CD1c-positive myeloid dendritic cell (primary cell): ENCODE measurements around the gene GPR161.
"Not testable (repeated sequence)": the region's sequence is repeated elsewhere in the genome, so short reads cannot be mapped to it uniquely, and the experiment has no call there.

Experiments used
- DNase-seq: peaks from one replicate; pipeline ENCODE4 v3.0.0-alpha.2; 2016; ENCODE audit errors: extremely low spot score

Gene GPR161, protein sequence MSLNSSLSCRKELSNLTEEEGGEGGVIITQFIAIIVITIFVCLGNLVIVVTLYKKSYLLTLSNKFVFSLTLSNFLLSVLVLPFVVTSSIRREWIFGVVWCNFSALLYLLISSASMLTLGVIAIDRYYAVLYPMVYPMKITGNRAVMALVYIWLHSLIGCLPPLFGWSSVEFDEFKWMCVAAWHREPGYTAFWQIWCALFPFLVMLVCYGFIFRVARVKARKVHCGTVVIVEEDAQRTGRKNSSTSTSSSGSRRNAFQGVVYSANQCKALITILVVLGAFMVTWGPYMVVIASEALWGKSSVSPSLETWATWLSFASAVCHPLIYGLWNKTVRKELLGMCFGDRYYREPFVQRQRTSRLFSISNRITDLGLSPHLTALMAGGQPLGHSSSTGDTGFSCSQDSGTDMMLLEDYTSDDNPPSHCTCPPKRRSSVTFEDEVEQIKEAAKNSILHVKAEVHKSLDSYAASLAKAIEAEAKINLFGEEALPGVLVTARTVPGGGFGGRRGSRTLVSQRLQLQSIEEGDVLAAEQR

DNA sequence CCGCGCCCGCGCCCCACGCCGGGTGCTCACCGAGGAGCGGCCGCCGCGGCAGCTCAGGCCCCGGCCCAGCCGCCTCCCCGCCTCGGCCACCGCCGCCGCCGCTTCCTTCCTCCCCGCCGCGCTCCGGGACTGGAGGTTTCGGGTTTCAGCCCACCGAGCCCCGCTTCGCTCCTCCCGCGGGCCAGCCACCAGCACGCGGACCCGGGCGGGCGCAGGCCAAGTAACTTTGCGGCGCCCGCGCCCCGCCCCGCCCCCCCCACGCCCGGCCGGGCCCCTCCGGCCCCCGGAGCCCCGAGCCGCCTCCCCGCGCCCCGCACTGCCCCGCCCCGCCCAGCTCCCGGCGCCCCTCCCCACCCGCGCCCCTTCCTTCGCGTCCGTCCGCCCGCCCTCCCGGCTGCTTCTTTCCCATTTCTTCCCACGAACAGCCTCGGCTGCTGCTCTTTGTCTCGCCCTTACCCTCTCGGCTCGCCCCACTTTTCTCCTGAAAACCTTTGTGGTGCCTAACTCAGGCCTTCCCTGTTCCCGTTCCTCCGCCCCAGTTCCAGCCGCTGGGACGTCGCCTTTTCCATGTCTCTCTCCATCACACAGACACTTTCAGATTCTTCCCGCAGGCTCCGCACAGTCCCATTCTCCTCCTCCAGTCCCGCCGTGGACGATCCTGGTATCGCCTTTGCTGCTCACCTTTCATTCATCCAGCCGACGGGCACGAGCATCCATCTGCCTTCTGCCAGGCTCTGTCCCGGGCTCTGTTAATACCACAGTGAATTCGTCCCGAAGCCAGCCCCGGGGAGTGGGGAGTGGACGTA lies at the start of gene GPR161:
Gene GPR161, minus strand, starts transcription at position 222 of the 806 bp plus-strand sequence. CDS start 32,080 bp downstream, outside the sequence.
- peak; percentile 37 for DNase-seq

DNA sequence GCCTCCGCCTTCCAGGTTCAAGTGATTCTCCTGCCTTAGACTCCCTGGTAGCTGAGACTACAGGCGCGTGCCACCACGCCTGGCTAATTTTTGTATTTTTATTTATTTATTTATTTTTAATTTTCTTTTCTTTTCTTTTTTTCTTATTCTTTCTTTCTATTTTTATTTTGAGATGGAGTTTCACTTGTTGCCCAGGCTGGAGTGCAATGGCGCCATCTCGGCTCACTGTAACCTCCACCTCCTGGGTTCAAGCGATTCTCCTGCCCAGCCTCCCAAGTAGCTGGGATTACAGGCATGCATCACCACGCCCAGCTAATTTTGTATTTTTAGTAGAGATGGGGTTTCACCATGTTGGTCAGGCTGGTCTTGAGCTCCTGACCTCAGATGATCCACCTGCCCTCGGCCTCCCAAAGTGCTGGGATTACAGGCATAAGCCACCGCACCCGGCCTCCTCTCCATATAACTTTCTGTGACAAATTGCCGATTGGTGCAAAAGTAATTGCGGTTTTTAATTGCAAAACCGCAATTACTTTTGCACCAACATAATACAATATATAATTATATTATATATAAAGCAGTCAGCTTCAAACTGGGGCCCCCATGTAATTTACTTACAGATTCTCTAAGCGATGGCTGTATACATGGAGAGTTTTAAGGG lies 44.5 kb upstream of the GPR161 start:
- DNase-seq: not testable (repeated sequence)

DNA sequence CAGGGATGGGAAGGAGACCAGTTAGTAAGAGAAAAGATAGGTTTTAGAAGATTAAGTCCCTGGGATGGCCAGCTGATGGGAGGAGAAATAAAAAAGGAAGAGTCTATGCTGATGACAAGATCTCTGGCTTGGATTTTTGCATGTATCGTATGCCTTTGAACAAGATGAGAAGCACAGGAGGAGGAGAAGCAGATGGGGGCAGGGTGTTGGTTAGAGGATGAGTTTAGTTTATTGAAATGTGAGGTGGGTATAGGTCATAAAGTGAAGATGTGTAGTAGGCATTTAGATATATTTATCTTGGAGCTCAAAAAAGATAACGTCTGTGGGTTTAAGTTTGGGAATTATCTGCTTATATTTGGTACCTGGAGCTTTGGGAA lies 43.4 kb upstream of the GPR161 start:
- DNase-seq: no peak

DNA sequence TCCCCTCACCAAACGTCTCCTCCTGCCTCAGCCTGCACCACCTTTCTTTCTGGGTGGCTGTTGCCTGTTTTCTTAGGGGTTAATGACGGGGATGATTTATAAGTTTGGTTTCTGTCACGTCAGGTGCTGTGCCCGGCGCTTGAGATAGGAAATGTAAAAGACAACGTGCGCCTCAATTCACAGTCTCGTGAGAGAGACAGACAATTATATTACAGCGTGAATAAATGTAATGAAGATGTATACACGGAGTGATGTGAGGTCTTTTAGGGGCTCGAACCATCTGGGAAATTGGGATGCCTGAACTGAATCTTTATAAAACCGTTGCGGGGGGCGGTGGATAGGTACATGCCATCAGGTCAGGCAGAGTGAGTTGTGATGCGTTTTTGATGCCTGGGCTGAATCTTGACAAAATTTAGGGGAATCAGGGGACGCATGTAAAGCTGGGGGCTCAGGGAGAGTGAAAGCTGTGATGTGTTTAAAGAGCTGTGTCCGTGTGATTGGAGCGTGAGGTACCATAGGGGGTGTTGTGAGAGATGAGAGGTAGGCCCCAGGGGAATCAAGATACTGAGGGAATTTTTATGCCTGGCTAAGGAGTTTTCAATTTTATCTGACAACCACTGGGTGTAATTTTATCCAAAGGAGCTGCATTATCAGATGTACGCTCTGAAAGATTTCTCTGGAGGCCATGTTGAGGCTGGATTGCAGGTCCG lies 42.9 kb upstream of the GPR161 start:
- no peak for DNase-seq

DNA sequence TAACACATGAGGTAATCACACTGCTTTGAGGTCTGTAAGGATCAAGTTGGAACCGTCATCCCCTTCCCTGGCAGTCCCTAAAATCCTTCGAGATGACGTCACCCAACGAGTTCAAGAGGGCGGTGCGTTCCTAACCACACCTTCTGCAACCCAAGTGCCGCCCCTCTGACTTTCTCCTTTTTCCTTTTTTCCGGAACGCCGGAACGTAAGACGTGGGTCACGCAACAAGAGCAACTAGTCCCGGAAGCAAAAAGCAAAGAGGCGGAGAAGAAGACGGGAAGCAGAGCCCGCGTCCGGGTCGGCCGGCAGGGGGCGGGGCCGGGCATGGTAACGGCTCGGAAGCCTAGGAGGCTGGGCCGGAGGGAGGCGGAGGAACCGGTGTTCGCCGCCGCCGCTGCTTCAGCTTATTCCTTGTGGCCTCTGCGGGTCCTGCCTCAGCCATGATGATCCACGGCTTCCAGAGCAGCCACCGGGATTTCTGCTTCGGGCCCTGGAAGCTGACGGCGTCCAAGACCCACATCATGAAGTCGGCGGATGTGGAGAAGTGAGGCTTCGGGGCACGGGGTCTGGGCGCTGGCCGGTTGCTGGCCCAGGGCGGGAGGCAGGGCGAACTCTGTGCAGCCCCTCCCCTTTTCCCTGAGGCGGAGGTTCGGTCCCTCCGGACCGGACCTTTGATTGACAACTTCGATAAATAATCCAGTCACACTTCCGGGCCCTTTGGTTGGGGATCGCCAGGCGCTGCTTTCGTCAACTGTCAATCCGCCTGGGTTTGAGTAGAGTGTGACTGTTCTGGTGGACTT lies 42.1 kb upstream of the GPR161 start, which contains the start of gene TIPRL:
Gene TIPRL, plus strand, starts transcription at position 325 of the 800 bp plus-strand sequence. Its CDS starts 116 bp downstream, at position 441.
- DNase-seq: peak; percentile 96

DNA sequence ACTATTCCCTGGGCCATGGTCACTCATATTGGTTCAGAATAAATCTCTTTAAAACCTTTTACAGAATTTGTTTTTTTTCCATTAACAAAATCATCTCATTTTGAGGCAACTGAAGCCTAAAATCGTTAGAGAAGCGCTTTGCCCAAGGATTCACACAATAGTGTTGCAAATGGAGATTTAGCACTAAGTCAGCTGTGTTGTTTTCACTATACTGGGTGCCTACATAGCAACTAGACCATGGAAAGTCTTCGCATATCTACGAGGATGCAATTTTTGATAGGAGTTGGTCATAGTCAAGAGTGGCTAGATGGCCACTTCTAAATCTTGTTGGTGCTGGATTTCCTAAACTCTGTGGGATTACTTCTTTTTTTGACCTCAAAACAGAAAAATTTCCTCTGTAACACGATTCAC lies 41.5 kb upstream of the GPR161 start:
- no peak for DNase-seq

DNA sequence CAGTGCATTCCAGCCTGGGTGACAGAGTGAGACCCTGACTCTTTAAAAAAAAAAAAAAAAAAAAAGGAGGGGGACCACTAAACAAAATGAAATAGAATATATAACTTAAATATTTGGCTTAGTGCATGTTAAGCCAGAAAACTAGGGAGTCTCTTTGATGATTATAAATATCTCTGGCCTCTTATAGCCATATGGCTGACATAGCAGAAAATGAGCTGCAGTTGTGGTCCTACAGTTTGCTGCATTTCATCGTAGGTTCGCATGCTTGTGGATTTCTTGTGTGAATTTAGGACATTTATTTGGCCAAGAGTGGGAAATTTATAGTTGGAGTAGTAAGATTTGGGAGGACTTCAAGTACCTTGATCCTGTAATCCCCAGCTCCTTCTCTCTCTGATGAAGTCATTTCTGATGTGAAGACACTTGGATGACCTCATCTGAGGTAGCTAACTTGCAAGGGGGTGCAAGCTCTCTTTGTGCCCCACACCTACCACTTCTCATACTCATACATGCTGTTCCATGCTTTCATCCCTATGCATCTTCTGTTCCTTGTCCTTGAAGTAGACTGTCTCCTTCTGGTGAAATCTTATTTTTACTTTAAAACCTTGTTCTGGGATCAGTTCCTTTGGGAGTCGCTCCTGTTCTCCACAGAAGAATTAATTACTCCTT lies 35.7 kb upstream of the GPR161 start:
- no peak for DNase-seq

DNA sequence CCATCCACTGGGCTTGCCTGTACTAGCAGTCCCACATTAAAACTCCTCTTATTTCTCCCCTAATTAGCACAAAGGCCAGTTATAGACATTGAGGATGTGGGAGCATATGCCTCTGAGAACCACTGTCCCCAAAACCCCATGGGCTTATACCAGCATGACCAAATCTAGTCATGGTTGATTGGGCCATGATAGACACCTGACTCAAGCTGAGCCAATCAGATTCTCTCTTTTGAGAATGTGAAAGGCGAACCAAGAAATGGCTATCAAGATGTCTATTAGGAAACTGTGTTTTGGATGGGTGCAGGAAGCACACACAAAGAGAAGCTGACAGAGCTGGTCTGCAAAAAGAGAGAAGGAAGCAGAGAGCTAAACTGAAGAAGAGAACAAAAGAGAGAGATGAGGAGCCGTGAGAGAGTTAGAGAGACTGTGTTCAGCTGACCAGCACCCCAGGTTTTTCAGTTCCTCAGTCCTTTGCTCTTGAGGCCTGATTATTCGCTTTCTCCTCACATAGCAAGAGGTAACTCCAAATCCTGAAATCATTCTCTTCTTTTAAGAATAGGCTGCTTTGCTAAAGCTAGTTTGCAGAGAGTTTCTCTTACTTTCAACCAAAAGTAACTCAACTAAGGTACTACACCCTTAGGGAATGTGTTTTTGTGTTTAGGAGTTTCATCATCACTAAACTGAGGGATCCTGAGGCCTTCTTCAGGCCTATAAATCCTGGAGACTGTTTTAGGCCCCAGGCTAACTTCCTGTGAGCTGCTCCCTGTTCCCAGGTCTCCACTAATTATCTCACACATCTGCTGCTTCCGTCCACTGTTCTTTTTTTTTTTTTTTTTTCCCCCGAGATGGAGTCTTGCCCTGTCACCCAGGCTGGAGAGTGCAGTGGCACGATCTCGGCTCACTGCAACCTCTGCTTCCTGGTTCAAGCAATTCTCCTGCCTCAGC lies 34.1 kb upstream of the GPR161 start:
- no peak for DNase-seq

DNA sequence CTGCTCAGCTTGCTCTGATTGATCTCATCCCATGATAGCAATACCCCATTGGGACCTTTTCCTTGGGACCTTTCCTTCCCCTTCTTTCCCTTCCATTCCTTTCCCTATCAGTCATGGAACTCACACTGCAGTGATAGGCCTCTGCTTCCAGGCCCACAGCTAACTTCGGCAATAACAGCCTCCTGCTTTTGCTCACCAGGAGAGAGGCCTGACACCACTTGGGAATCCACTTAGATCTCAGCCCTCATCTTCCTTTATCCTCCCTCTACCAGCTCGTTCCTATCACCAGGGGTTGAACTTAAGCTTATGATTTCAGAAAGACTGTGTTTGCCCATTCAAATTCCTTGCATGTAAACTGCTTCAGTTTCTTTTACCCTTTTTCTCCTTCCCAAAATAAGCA lies 31.1 kb upstream of the GPR161 start:
- no peak for DNase-seq

DNA sequence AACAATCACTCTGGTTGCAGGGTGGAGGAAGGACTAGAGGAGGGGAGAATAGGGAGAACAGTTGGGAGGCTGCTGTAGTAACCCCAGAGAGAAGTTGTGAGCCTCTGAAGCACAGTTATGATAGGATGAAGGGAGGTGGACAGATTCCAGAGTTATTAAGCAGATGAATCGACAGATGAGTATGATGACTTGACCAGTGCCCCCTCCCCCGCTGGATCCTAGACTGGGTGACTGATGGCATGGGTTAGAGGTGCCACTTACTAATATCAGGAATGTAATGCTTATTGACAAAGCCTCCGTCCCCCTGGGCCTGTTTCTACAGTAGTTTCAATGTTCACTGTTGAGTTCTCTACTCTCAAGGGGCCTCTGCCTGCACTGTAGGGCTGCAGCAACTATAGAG lies 28.0 kb upstream of the GPR161 start:
- DNase-seq: no peak

DNA sequence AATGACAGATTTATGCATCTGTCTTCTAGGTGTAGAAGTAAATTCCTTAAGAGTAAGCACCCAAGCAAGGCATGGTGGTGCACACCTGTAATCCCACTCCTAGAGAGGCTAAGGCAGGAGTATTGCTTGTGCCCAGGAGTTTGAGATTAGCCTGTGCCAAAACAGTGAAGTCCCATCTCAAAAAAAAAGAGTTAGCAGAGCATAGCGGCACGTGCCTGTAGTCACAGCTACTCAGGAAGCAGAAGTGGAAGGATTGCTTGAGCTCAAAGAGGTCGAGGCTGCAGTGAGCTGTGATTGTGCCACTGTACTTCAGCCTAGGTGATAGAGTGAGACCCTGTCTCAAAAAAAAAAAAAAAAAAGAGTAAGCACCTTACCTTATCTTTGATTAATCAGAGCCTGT lies 26.9 kb upstream of the GPR161 start:
- DNase-seq: peak; percentile 16

DNA sequence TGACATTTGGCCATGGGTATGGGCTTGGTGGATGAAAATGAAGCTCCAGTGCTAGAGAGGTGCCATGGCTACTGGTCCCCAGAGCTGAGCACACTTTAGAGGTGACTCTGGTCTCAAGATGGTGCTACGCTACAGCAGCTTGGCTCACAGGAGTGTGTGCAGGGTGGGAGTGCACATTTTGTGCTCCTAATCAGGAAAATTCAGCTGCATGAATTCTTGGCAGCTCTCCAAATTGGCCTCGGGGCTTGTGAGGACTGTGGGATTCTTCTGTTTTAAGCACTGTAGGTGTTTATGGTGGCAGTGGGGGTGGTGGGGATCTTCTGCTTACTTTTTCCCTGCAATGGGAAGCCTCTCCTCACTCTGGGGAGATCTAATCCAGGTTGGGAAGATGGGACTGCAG lies 24.7 kb upstream of the GPR161 start:
- DNase-seq: no peak

DNA sequence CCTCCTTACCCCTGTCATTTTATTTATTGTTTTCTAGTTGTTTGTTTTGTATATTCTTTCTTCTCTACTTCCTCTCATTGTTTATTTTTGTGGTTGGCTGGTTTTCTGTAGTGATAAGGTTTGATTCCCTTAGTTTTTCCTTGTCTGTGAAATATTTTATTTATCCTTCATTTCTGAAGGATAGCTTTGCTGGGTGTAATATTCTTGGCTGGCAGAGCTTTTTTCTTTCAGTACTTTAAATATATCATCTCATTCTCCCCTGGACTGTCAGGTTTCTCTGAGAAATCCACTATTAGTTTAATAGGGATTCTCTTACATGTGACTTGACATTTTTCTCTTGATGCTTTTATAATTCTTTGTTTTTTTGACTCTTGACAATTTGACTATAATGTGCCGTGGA lies 23.2 kb upstream of the GPR161 start:
- no peak for DNase-seq

DNA sequence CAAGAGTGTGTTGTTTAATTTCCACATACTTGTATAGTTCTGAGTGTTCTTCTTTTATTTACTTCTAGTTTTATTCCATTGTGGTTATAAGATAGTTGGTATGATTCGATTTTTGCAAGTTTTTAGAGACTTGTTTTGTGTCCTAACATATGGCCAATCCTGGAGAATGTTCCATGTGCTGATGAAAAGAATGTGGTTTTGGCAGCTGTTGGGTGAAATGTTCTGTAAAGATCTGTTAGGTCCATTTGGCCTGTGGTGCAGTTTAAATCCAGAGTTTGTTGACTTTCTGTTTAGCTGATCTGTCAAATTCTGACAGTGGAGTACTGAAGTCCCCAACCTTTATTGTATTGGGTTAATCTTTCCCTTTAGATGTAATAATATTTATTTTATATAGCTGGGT lies 22.5 kb upstream of the GPR161 start:
- DNase-seq: no peak

DNA sequence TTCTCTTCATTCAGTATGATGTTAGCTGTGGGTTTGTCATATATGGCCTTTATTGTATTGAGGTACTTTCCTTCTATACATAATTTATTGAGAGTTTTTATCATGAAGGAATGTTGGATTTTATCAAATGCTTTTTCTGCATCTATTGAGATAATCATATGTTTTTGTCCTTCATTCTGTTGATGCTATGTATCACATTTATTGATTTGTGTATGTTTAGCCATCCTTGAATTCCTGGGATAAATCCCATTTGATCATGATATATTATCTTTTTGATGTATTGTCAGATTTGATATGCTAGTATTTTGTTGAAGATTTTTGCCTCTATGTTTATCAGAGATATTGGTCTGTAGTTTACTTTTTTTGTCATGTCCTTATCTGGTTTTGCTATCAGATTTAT lies 20.9 kb upstream of the GPR161 start:
- no peak for DNase-seq

DNA sequence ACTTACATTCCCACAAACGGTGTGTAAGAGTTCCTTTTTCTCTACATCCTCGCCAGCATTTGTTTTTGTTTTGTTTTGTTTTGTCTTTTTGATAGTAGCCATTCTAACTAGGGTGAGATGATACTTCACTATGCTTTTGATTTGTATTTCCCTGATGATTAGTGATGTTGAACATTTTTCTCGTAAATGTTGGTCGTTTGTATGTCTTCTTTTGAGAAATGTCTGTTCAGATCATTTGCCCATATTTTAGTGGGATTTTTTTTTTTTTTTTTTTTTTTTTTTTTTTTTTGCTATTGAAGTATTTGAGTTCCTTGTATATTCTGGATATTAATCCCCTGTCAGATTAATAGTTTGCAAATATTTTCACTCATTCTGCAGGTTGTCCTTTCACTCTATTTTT lies 19.2 kb upstream of the GPR161 start:
- DNase-seq: no peak

DNA sequence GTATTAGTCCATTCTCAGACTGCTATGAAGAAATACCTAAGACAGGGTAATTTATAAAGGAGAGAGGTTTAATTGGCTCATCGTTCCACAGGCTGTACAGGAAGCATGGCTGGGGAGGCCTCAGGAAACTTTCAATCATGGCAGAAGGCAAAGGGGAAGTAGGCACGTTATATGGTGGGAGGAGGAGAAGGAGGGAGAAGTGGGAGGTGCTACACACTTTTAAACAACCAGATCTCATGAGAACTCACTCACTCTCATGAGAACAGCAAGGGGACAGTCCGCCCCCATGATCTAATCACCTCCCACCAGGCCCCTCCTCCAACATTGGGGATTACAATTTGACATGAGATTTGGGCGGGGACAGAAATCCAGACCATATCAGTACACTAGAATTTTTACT lies 18.0 kb upstream of the GPR161 start:
- peak; percentile 32 for DNase-seq

DNA sequence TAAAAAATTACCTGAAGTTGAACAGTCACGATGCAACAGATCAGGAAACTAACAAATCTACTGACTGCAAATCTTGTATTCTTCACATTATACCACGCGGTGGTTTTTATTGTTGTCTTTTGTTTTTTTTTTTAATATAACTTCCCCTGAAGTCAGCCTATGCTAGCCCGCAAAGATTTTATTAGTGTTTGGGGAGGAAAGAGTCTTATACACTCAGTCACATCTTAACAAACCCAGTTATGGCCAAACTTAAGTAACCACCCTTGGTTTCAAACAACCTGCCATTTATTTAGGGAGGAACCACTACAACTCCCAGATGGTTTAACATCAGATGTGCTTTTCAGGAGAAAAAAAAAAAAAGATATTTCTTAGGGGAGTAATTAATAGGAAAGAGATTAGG lies 15.2 kb upstream of the GPR161 start:
- no peak for DNase-seq

DNA sequence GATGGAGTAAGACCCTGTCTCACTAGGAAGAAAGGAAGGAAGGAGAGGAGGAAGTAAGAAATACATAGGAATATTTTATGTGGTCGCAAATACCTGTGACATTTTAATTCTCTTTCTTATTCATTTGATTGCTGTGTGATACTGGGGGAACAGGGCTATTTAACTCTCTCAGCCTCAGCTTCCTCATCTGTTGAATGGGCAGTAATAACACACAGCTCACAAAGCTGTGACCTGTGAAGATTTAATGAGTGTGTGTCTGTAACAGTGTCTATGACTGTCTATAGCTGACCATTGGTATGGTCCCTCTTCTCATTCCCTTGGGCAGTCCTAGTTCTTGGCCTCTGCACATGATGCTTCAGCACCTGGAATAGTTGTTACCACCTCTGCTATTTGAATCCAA lies 13.6 kb upstream of the GPR161 start:
- DNase-seq: no peak
